SK-MEL-5 (cell line): Measurements from ENCODE around the gene RPLP2. TPM values are rescaled to one million over a fixed set of nuclear protein-coding genes. Genes with fewer than 3 reads are reported as not detected.

Experiments used
- DNase-seq: peaks from one replicate; pipeline ENCODE4 v3.0.0-alpha.2; 2016; ENCODE audit warnings: low read depth, low spot score
- in situ Hi-C: cut with HindIII; loops from 2 replicates; pipeline ENCODE4 v1.10.0; 2016; ENCODE audit warnings: low sequenced_read_pairs, high pct_unique_total_duplicates, low pct_unique_long_range_greater_than_20kb
- total RNA-seq: library from RNA; depleted of rRNA; stranded (reverse); fragments of >200 nt; shearing (Covaris generic); gene quantifications from 2 replicates; pipeline ENCODE4 v1.2.3, GENCODE V29; 2014

The RPLP2 gene
- total RNA-seq, 1 experiment from 2014 or later: 1,043 TPM

DNA sequence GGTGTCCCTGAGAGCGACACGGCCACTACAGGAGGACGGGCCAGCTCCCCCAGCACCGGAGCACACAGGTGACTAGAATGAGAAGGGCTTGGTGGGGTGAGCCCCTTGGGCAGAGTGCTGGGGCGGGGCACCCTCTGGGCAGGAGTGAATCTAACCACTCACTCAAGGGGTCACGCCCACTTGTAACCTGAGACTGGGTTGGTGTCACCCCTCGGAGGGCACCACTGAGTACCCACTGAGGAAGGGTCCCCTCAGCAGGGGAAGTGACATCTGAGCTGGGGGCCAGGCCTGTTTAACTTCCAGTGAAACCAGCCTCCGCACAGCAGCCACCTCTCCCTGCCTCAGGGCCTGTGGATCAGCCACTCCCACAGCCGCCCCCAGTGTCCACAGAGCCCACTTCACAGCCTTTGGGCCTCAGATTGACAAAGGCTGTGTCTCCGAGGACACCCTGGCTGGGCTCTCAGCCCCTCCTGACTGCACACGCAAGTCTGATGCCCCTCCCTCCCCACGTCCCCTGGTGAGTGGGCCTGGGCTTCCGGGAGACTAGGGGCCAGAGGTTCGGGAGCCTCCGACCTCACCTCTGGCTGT, 38.1 kb upstream of the RPLP2 start:
- no peak for DNase-seq
- in situ Hi-C loops: no loop called here

DNA sequence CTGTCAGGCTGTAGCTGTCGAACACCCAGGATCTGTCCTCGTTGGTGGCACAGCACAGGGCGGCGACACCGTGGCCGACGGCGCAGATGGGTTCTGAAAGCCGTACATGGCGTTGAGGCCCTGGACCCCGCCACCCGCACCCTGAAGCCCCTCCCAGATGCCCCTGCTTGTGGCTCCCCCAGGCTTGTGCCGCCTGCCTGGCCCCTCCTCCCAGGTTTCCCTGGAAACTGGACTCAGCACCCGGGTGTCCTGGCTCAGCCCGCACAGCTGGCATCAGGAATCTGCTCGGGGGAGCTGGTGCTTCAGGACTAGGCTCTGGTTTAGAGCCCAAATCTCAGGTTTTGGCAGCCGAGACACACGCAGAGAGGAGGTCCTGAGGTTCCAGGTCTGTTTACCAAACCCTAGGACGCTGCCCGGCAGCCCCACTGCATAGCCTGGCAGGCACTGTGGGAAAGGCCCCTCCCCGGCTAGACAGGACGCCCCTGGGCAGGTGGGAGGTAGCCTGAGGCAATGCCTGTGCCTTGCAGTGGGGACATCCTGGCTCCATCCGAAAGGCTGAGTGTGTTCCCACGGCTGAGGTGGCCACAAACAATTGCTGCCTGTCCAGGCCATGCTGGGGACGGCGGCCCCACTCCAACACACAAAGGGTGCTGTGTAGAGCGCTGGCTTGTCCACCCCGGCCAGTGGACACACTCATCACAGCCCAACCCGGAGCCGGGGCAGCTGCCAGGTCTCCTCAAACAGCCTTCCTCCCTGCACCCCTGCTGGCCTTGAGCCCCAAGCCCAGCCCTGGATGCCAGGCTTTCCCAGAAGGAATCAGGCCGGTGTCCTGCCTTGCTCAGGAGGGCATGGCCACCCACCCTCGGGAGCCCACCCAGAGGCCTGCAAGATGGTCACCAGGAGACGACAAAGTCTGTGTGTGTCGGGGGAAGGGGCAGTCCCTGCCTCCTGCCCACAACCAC, 37.1 kb upstream of the RPLP2 start:
- DNase-seq: no peak
- in situ Hi-C loops: no loop called here

DNA sequence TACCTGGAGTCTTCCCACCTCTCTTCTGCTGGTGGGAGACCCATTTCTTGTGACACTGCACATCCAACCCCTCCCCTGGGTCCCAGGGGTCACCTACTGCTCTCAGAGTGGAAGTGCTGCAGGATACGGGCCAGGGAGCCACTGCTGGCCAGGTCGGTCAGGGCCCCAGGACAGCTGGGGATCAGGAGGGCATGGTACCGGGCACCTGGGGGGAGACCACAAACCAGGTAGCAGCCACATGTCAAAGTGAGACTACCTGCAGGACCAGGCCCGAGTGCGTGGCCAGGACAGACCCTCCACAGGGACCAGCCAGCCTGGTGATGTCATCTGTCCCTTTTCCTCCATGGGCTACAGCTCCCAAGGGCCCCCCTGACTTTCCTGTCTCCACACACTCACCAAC, 36.3 kb upstream of the RPLP2 start:
- no peak for DNase-seq
- in situ Hi-C loops: no loop called here

DNA sequence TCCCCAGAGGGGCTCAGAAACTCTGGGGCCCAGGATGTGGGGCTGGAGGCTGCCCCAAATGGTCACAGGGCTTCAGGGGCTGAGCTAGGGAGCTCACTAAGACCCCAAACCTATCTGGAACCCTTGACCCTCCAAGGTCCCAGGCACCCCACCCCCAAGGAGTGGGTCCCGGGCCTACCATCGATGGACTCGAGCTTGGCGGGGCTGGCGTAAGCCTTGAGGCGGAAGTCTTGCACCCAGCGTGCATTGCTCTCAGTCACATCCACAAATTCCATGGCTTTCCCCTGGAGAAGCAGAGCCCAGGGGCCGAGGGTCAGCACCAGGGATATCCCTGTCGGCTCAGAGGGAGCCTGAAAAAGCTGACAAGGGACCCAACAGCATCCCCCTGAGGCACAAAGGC, 35.9 kb upstream of the RPLP2 start:
- in situ Hi-C loops: no loop called here
- DNase-seq: no peak

DNA sequence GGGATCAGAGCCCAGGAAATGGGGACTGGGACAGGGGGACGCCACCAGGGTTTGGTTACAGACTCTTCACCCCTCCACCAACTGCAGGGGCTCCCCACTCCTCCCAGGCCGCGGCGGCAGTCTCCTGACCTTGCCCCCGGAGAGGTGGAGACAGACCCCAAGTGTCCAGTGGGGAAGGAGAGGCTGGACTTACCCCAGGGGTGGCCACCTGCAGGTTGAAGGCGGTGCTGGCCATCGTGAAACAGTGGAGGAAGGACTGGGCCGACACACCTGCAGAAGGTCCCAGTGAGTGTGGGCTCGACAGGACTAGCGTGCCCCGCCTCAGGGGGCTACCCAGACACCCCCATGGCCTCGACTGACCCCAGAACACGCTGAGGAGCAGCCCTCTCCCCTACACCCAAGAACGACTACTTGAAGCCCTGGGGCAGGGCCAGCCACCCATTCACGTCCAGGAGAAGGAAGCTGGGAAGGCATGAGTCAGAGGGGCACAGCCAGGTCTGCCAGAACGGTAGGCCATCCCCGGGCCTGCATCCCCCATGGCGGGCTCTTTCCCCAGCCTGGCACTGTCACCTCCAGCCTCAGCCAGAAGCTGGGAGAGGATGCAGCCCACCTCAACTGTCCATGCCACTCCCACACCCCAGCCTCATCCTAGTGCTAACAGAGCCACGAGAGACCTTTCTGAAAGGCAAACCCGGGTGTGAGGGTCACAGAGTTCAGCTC, 34.7 kb upstream of the RPLP2 start:
- DNase-seq: no peak
- in situ Hi-C loops: no loop called here

DNA sequence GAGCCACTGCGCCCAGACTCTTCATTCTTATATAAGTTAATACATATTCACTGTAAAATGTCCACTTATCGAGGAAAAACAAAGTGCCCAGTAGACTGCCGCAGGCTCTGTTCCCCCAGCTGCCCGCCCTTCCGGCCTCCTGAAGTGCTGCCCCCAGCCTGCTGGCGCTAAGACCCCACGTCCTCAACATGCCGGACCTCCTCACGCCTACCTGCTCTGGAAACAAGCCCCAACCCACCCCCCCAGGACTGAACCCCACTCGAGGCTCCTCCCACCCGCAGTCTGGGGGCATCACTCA, 33.6 kb upstream of the RPLP2 start:
- in situ Hi-C loops: no loop called here
- no peak for DNase-seq

DNA sequence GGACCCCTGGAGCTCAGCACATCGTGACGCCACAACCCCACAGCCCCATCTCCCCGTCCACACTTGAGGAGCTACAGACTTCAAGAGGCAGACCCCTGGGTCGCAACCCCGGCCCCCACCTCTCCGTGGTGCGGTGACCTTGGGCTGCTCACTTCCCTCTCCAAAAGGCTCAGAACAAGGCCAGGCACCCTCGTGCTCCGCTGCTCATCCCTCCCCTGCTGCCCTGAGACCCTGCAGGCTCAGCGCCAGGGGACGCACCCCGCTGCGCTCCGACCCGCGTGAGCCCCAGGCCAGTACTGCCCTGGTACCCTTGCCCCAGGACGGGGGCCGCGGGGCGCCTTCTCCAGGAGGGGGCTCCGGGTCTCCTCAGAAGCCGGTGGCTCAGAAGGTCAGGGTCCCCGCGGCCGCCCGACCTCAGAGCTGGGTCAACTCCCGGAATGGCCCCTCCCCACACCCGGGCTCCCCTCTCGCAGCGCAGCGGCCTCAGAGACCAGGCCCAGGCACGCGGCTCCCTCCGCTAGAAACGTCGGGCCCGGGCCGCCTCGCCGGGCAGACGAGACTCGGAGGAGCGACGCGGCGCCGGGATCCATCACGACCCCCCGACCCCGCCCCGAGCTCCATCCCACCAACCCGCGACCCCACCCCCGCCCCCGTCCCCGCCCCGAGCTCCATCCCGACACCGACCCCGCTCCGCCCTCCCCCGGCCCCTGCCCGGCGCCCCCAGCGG, 33.0 kb upstream of the RPLP2 start:
- in situ Hi-C loops: no loop called here
- DNase-seq: peak; percentile 33

DNA sequence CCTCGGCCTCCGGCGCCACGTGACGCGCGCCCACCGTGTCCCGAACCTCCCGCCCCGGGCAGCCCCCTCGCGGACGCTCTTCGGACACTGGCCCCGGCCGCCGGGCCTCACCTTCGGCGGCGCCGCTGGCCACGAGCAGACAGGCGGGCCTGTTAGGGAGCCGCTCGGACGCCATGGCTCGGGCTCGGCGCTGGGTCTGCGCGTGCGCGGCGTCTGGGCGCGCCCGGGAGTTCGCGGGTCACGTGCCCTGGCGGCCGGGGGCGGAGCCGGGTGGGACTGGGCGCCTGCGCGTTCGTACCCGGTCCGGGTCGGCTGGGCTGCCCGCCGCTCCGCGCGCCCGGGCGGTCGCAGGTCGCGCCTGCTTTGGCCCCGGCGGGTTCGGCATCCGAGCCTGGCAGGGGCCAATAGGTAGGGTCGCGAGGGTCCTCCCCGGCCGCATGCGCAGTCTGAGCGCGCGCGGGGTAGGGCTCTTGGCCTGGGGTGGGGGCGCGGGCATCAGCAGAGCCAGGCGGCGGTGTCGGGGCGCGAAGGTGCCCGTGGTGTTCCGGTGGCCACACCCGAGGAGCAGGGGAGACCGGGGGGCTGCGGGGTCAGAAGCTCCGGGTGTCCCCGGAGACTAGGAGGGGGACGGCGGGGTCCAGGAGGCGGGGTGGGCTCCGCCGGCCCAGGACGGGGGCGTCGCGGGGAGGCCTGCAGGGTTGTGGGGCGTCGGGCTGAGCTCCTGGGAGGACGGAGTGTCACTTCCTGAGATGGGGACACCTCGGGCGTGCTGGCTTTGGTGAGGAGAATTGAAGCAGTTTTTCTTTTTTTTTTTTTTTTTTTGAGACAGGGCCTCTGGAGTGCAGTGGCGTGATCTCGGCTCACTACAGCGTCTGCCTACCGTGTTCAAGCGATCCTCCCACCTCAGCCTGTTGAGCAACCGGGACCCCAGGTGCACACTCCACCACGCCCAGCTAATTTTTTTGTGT, 32.2 kb upstream of the RPLP2 start, which contains the start of gene GATD1:
Gene GATD1, minus strand, starts transcription at position 200 of the 968 bp plus-strand sequence. Its CDS starts 25 bp downstream, at position 175.
- in situ Hi-C loops: no loop called here
- DNase-seq: peak; percentile 85

DNA sequence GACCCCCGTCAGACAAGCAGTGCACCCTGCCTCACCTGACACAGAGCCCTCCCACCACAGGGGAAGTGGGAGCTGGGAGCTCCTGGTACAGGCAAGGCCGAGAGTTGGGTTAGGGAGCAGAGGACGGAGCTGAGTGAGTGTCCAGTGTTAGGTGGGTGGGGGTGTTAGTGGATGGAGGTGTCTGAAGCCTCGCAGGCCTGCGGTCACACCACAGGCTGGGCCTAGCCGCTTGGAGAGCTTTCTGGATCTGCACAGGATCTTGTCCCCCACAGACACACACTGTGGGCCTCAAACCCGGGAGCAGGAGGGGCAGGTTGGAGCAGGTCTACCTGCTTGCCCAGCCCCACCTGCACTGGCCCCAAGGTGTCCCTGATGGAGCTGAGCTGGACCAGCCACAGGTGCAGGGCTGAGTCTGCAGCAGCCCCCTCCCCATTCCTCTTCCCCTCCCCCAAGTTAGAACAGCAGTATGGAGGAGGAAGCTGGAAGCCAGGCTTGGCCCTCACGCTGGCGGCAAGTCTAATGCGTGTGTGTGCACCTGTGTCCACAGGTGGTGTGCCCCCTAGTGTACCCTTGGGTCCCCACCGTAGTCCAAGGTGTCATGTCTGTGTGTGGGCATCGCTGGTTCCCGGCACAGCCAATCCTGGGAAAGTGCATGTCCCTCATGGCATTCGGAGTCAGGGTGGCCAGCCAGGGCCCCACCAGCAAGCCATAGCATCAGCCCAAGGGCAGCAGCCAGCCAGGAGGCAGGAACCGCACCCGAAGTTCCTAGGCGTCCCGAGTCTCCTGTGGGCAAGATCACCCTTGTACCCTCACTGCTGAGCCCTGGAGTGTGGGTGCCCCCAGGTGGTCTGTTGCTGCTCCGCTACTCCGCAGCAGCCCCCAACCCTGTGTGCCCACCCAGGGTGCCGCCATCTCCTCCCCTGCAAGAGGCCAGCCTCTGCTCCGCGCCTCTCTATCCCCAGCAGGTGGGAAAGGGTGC, 30.5 kb upstream of the RPLP2 start:
- in situ Hi-C loops: no loop called here
- DNase-seq: no peak

DNA sequence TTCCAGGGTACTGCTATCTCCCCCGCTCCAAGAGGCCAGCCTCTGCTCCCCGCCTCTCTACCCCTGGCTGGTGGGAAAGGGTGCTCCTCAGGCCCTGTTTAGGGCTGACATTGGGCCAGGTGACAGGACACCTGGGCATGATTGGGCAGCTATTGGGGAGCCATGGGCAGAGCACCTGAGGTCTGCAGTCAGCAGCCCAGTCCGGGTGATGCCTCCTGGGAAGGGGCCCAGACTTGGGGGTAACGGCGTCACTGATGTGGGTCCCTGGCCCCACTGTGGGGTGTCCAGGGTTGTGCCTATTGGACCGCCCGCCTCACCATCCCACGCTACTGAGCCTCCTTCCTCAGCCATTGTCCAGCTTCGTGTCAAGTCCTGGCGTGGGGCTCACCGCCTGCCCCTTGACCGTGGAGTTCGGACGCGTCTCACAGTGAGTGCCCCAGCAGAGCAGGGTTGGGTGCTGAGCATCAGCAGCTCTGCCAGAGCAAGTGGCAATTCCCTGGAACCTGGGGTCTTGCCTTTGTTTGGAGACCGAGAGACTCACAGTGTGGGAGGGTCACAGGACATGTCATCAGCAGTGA, 29.7 kb upstream of the RPLP2 start:
- DNase-seq: no peak

DNA sequence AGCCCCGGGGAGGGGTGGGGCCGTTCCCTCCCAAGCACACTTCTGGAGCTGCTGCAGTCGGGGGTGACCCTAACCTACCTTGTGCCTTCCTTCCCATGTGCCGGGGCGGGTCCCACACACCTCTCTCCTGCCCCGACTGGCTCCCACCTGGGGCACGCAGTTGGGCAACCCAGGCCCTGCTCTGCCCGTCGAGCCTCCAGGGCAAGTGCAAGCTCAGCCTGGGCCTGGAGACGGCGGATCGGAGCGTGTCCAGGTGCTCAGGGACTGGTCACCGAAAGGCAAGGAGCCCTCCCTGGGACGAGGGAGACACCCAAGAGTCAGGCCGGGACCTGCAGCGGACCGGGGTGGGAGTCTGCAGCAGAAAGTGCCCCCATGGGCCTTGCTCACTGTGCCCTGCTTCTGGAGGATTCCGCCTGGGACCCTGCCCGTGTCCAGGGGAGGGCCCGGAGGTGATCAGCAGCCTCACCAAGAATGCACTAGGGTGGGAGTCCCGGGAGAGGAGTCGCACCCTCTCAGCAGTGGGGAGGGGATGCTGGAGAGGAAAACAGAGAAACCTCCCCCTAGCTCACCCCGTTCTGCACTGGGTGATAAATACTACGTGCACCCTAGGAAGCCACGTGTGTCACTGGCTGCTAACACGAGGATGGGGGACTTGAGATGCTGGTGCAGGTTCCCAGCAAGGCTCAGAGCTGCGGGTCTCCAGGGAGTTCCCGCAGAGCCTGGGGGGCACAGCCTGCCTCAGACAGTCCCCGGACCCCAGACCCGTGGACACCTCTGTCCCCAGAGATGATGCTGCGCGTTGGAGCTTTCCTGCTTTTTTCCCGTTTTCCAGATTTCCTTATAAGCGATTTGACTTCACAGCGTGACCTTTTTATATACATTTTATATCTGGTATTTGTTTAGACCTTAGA, 27.2 kb upstream of the RPLP2 start:
- no peak for DNase-seq
- in situ Hi-C loops: no loop called here

More for the DNA sequence above, 29.7 kb upstream of the RPLP2 start:
- in situ Hi-C loops: no loop called here

DNA sequence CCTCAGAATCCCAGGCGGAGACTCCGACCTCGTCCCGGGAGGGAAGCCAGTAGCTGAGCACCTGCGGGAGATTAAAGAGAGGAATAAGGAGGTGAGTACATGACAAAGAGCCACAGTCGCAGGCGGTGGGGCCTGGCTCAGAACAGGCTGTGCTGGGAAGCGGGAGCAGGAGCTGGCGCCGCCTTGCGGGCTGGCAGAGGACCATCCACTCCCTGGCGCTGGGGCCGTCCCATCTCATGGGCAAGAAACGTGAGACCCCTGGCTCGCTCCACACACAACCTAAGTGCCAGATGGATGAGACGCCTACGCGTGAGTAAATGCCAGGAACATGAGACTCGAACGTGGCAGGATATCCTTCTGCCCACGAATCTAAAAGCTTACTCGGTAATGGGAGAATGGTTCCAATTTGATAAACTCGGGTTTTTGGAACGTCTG, 26.2 kb upstream of the RPLP2 start:
- in situ Hi-C loops: no loop called here
- DNase-seq: peak; percentile 58

DNA sequence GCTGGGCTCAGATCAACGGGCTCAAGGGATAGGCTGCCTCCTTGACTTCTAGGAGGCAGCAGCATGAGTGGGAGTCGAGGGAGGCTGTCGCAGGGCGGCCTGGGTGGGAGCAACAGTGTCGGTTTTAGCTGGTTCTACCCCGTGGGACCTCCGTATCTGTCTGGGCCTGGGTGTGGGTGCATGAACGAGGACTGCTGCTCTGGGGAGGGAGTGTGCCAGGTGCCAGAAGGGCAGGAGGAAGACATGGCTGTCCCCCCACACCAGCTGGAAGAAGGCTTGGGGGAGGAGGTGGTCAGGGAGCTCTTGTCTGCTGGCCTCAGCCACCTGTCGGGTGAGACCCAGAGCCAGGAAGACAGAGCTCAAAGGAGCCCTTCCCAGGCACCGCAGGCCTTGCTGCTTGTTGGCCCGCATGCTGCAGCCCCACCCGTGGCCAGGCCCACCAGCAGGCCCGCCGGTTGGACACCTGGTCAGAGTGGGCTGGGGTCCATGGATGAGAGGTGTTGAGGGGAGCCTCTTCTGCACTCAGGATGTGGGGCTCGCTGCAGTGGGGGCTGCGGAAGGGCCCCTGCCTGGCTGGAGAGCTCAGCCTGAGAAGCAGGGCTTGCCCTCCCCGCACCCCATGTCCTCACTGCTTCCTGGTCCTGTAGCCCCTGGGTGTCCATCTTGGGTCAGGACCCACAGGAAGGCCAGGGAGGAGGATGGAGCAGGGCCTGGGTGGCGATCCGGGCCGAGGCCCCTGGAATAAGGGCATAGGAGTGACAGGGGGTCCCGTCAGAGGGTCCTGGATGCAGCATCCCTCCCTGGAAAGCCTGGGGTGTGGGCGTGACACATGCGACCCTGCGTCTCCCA, 23.3 kb upstream of the RPLP2 start:
- in situ Hi-C loops: no loop called here
- no peak for DNase-seq
